Mesenteric fat pad (tissue), 1 donor: ENCODE data around the gene SHB. TPM values are rescaled to one million over a fixed set of nuclear protein-coding genes. Genes with fewer than 3 reads are reported as not detected.
"Not testable (repeated sequence)": the region's sequence is repeated elsewhere in the genome, so short reads cannot be mapped to it uniquely, and the experiment has no call there.

ENCODE experiments used
- DNase-seq: peaks from one replicate; pipeline ENCODE4 v3.0.0-alpha.2; 2020; ENCODE audit warnings: low spot score
- total RNA-seq: library from RNA; stranded (reverse); fragmentation: NEBNext Ultra II Directional; extraction: Animal tissue kit (Norgen Biotek cat#: 25700); gene quantifications from one replicate; pipeline ENCODE4 v1.2.1, GENCODE V29; 2021
- donor health status: DM: yes; HTN: yes; CAD: no.

SHB gene
- total RNA-seq, 1 donor from 2014 or later, result 19.3 TPM

DNA sequence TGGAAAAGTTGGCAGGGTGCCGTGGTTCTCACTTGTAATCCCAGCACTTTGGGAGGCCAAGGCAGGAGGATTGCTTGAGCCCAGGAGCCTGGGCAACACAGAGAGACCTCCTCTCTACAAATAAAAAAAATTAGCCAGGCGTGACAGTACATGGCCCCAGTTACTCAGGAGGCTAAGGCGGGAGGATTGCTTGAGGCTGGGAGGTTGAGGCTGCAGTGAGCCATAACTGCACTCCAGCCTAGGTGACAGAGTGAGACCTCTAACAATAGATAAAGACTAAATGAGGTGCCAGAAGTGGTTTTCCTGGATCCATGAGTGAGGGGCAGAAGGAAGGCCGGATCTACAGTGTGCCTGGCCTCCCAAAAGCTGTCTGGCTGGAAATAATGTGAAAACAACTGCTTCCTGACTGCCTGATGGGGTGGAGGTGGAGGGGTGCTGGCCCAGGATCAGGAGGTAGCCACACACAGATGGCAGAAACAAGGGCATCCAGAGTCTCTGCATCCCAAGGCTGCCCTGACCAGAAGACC lies 4.1 kb downstream of the SHB start:
- no peak for DNase-seq

DNA sequence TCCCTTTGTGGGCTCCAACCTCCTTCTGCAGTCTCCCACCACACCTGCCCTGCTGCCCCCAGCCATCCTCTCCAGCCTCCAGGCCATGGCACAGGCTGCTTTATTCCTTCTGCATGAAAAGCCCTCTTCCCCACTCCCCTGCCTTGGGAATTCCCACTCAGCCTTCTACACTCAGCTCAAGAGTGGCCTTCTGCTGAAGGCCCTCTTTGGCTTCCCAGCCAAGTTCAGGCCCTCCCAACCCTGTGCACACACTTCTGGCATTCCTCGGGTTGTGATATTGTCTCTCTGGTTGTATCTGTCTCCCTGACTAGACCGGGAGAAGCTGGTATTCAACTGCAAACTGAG lies 5.7 kb downstream of the SHB start:
- no peak for DNase-seq

DNA sequence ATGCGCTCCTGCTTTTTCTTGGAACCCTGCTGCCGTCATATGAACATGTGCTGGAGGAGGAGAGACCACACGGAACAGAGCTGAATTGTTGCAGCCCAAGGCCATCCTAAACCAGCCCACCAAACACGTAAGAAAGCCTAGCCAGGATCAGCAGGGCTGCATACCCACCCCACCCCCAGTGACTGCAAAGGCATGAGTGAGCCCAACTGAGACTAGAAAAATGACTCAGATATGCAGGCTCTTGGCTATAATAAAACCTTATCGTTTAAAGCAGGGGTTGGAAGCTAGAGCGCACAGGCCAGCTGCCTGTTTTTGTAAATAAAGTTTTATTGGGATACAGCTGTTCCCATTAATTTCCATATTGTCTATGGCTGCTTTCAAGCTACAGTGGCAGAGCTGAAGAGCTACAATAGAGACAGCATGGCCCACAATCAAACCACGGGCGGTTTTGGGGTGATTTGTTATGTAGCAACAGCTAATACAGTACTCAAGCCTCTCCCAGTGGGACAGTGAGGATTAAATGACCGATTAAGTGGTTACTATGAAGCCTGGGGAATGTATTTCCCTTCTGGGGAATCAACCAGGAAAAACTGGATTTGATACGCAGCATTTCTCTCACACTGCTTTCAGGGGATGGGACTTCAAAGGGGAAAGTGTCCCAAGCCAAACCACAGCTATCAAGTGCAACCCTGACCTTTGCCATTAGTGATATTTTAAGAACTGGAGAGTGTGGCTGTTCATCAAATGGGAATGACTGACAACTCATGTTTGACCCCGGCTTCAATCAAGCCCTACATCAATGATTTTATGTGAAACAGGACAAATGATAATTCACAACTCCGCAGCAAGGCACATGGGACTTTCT lies 6.3 kb downstream of the SHB start:
- no peak for DNase-seq

DNA sequence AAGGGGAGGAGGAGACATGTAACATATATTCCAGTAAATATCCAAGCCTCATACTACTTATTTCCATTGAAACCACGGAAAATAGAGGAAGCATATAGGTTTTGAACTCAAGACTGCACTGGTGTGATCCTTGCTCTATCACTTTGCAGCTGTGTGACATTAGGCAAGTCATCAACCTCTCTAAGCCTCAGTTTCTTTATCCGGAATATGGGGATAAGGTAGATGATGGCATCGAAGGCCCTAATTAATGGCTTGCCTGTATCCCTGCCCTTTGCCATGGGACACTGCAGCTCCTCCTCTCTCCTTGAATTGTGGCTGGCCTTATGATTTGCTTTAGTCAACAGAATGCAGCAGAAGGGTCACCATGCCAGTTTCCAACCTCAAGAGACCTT lies 6.9 kb downstream of the SHB start:
- DNase-seq, result no peak

DNA sequence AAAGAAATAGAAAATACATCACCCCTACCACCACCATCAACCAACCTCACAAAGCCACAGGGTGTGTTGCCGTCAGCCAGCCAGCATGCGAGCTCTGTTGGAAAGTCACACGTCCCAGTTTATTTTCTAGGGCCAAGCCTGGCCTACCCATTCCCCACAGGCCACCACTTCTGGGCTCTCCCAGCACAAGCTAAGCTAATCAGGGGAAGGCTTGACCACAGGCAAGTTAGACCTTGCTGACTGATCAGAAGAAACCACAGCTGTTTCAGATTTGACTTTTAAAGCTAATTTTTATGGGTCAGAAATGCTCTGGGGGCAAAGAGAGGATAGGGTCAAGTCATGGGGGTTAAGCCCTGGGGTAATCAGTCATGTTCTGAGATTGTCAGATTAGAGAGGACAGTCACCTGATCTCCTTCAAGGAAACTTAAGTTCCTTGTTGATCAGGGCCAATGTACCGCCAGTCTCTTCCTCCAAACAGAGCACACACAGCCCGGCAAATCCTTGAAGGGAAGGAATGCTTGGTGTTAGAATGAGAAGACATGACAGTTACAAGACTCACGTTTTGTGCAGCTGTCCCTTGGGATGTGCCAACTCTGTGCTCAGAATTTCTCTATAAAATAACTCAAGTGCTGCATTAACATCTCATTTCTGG lies 7.6 kb downstream of the SHB start:
- DNase-seq, result no peak

DNA sequence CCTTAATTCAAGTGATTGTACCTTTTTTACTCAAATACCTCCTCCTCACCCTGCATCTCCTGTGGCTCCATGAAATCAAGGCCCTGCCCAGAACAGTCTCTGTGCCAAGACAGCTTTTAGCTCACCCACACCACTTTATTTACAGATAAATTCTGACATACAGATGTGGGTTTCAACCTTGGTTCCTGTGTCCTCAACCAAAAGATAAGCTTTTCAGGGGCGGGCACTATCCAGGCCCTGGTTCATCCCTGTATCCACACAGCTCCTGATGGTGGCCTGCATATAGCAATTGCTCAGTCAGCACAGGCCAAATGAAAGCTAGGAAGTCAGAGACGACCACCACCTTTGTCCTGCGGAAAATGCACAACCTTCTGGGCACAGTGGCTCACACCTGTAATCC lies 8.3 kb downstream of the SHB start:
- DNase-seq, result no peak

DNA sequence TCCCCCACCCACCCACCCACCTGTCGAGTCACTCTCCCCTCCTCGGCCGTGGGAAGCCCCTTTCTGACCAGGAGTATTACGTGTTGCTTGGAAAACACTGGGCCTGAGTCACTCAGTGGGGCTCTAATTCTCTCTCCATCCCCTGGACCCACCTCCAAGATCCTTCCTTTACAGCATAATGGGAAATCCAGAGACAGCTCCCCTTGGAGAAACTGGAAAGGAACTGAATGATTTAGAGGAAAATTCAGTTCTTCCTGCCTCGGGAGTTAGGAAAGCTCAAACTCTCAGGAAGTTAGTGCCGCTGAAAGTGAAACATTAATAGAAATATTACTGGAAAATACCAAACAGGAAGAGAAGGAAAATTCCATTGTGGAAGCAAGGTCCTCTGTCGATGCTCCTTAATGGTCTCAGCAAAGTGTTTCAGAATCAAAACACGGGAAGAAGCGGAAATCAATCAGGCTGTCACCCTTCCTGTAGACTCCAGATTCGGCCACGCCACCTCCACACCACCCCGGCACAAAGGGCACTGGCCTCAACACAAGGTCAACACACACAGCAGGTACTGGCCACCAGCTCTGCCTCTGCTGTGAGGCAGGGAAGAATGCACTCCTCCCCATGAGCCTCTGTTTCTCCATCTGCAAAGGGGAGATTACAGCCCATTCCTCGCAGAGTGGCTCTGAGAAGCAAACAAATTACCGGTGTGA lies 9.6 kb downstream of the SHB start:
- DNase-seq, result no peak

DNA sequence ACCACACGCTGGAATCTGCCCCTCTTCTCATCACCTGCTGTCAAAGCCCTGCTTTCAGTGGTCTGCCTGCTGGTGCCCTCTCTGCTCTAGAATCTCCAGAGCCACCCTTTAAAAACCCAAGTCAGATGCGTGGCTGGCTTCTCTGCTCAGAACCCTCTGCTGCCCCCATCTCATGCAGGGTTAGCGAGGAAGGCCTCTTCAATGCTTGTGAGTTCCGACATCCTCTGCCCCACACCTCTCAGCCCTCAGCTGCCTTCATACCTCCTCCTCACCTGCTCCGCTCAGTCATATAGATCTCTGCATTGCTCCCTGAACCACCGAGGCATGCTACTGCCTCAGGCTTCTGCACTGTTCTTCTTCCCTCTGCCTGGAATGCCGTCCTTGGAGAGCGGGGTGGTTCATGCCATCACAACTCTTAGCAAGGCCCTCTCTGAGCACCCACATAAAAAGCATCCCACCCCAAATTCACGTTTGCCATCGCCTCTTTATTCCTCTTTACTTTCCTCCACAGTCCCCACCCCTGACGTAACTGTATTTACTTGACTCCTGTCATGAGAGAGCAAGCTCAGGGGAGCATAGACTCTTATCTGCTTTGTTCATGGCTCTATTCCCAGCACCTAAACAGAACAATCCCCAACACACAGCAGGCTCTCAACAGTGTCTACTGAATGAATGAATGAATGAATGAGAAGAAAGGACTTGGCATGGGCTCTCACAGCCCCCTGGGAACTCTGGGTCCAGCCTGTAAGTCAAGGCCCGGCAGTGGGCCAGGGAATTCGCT lies 10.4 kb downstream of the SHB start:
- no peak for DNase-seq

DNA sequence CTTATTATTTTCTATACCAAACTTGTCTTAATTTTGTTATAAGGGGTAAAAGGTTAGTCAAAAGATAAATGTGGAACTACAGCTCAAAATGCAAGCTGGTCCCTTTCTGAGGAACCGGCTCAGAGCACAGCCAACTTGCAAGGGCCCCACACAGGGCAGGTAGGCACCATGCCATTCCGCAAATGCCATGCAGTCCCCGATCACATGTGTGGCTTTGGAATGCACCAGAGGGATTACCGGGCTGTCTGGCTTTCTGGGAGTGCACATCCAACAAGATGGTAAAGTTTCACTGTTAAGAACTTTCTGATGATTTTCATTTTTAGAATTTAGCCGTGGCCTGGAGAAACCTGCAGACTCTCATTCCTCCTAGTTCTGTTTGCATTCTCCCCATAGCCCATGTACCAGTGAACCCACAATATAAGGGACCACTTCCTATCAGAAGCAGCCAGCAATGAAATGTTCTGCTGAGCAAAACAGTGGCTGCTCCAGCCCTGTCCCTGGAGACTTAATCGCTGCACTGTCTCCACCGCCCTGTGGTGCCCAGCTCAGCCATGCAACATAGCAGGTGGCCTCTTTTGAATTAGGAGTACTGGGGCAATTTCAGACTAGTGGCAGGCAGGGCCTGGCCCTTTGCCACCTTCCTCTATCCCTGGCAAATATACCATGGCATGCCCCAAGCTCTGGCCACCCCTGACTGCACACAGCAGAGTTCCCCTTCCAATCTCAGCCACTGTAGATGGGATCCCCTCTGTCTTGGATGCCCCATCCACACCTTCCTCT lies 11.4 kb downstream of the SHB start:
- no peak for DNase-seq

DNA sequence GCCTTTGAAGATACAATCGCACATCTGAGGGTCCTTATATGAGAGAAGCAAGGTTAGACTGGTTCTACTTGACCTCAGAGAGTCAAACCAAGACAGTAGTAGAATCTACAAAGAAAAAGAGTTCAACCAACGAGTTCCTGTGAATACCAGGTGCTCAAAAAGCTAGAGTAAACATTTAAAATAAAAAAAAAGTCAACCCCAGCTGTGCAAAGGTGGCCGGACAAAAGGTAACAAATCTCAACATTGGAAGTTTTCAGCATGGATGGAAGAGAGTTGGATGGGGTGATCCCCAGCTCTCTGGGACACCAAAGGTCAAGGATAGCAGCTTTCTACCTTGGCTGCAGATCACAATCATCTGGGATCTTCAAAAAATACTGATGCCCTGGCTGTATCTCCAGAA lies 14.4 kb downstream of the SHB start:
- DNase-seq, result no peak

DNA sequence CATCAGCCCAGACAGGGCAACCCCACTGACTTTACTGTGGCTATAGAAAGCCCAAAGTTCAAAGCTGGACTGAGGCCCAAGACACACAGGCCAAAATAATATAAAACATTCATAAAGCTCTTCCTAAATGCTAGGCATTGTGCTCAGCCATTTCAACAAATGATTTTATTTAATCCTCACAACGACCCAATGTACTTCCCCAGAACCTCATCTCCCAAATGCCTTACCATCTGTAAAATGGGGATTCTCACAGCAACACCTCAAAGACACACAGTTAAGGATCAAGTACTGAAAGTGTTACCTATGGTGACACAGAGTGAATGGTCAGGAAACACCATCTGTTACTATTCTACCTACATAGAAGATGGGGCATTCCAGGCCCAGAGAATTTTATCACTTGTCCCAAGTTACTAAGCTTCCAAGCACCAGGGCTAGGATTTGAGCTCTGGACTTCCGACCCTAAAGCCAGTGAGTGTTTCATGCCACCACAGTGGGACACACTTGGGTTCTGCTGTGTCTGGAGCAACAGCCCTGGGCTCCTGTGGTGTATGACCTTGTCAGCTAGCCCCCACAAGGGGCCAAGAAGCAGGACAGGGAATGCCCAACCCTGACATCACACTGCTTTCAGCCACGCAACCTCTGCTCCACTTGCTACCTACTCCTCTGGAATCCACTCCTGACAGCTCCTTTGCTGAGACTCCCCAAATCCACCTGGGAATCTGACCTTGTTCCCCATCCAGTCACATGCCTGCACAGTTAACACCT lies 15.1 kb downstream of the SHB start:
- DNase-seq, result no peak

DNA sequence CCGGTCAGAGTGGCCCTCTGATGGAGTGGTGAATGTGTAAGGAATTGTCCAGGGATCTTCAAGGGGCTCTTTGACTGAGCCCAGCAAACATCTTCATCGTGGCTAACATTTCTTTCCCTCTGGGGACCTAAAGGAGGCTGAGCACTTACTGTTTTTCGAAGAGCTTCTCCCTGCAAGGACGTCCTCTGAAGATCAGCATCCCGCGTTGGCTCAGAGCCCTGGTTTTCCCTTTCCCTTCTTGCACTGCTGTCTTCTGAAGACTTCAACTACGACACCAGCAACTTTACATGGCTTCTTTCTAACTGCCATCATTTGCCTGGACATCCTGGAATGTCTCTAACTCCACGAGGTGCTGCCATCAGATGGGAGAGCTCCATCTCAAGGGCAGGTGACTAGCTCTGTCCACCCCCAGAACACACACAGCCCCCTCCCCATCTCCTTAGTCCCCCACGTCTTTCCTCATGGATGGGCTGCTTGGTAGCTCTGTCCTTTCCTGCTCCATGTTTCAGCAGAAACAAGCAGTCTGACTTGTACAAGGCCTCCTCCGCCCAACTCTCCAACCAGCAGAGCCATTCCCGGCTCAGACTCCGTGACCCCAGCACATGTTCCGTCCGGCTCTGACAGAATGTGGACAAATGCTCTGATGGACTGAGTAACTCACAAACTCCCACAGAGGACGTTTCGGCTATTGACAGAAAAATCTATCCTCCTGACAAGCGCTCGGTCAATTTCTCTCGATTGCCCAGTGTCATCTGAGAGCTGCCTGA lies 17.1 kb downstream of the SHB start:
- no peak for DNase-seq

DNA sequence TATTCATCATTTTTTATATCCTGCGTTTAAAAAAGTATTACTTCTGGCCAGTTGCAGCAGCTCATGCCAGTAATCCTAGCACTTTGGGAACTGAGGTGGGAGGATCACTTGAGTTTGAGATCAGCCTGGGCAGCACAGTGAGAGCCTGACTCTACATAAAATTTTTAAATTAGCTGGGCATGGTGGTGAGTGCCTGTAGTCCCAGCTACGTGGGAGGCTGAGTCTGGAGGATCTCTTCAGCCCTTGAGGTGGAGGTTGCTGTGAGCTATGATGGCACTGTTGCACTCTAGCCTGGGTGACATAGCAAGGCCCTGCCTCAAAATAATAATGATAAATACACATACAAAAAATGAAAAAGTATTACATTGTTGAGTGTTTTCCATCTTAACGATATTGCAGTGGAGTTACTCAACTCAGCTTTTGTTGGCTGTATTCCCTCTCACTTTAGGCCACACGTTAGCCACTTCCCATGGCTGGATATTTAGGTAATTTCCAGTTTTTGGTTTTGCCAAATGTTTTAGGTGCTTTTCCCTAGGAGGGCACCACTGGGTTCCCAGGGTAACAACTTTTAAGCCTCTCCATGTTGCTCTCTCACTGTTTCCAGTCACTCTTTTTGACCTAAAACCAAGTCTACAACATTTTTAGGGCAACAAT lies 20.6 kb downstream of the SHB start:
- no peak for DNase-seq

DNA sequence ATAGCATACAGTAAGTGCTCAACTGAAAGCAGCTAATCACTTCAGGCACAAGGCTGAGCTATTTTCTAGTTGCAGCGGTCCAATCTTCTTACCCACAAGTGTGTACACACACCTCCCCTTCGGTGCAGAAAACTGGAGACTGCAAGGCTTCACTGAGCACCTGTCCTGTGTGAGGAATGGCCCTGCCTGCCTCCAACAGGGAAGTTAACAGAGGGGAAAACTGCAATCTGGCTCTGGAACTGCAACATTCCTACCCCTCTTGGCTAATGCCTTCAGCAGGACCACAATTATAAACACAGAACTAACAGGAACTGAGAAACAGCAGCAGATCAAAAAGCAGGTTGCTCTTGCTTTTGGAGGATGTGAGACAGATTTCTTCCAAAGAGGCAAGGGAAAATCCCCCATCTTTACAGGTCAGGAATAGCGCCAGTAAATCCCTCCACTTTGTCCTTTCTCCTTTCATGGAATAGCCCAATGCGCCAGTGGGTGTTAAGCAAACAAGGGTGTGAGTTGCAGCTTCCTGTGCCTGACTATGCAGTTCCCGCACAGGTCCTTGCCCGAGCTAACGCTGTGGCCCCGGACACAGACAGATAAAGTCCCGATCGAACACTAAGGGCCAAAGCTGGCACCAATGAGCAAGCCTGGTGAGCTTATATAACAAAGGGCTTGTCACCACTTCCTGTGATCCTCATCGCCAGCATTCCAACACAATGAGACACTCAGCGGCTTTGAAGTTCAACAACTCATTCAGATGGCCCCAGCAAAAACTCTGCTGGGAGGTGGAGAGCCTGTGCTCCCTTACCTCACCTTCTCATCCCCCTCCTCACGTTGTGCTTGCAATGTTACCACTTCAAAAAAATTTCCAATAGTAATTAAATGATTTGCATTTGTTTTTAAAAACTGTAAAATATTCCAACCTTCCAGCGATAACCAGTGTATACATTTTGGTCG lies 21.5 kb downstream of the SHB start:
- no peak for DNase-seq

DNA sequence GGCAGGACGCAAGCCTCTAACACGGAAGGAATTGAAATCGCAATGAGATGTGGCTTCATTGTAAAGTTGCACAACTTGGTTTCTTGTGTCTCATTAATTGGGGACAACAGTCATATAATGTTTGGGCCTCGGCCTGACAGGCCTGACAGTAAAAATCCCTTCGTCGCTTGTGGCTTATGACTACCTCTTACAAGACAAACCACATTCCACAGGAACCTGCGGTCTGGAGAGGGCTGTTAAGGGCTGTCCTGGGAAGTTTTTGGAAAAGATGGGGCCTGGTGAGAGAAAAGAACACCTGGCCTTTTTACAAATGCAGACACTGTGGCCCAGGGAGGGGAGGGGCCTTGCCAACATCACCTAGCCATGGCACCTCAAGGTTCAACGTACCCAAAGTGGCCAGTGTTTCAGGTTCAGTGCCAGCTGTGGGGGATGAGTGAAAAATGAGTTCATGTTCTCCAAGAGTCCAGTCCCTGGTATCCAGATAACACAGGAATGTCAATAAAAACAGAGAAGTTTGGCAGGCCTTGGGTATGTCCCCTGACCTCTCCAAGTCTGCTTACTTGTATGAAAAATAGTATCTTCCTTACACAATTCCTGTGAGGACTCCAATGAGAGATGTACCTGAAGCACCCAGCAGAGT lies 22.2 kb downstream of the SHB start:
- no peak for DNase-seq

DNA sequence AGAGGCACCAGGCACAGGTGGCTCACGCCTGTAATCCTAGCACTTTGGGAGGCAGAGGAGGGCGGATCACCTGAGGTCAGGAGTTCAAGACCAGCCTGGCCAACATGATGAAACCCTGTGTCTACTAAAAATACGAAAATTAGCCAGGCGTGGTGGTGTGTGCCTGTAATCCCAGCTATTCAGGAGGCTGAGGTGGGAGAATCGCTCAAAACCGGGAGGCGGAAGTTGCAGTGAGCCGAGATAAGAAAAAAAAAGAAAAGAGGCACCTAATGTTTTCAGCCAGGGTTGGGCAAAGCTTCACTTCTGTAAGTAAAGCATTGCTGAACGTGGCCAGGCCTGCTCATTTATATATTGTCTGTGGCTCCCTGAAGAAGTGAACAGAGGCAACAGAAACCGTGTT lies 23.1 kb downstream of the SHB start:
- DNase-seq, result not testable (repeated sequence)

DNA sequence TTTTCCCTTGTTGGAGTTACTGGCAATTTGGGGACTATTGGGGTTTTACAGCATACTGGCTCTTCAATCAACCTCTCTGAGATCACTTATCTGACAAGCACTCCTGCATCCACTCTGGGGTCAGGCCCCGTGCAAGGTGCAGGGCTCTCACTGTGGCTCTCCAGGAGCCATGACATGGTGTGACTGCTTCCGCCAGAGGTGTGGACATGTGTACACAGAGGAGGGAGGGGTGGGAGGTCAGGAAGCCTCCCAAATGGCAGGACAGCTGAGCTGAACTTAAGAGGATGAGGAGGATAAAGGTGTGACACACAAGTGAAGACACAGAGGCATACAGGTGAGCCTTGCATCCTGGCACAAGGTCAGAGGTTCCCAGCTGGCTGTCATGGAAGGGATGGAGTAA lies 24.3 kb downstream of the SHB start:
- DNase-seq, result no peak
